Trophoblast cell (in vitro differentiated cells and primary cell): ENCODE results near the gene ENDOU. TPM values are rescaled to one million over a fixed set of nuclear protein-coding genes. Genes with fewer than 3 reads are reported as not detected.

ENCODE experiments used
- DNase-seq, 2 donors: peaks; one replicate each; pipeline ENCODE4 v3.0.0-alpha.2; 2016
- H2AFZ ChIP-seq: 2 replicates; pipeline ENCODE4 v1.6.1; 2013; ENCODE audit warnings: low read length, moderate library complexity, mild to moderate bottlenecking; ENCODE audit not compliant: insufficient read depth, poor library complexity
- H2AK5ac ChIP-seq: 2 replicates; pipeline ENCODE4 v1.6.1; 2013; ENCODE audit warnings: mild to moderate bottlenecking, low read length
- H2BK120ac ChIP-seq: 2 replicates; pipeline ENCODE4 v1.6.1; 2013; ENCODE audit warnings: low read length, mild to moderate bottlenecking, moderate library complexity; ENCODE audit not compliant: insufficient read depth, poor library complexity
- H2BK12ac ChIP-seq: 2 replicates; pipeline ENCODE4 v1.6.1; 2013; ENCODE audit warnings: mild to moderate bottlenecking, low read length, moderate library complexity
- H2BK5ac ChIP-seq: 2 replicates; pipeline ENCODE4 v1.6.1; 2013; ENCODE audit warnings: low read length, low read depth, moderate library complexity, mild to moderate bottlenecking; ENCODE audit not compliant: poor library complexity
- H3K14ac ChIP-seq: 2 replicates; pipeline ENCODE4 v1.6.1; 2013; ENCODE audit warnings: mild to moderate bottlenecking, low read length
- H3K18ac ChIP-seq: 2 replicates; pipeline ENCODE4 v1.6.1; 2013; ENCODE audit warnings: mild to moderate bottlenecking, low read length
- H3K23ac ChIP-seq: 2 replicates; pipeline ENCODE4 v1.6.1; 2013; ENCODE audit warnings: low read length
- H3K27ac ChIP-seq: 2 replicates; pipeline ENCODE4 v1.5.1; 2013; ENCODE audit warnings: low read depth, mild to moderate bottlenecking, inconsistent platforms, low read length, moderate library complexity
- H3K27me3 ChIP-seq: 2 replicates; pipeline ENCODE4 v1.6.1; 2013; ENCODE audit warnings: inconsistent platforms, mild to moderate bottlenecking, low read length, moderate library complexity; ENCODE audit not compliant: insufficient read depth
- H3K36me3 ChIP-seq, 2 experiments: 1 replicate in 1 of 2; 2 replicates in 1 of 2; pipeline ENCODE4 v1.6.1; 2013; ENCODE audit warnings: low read length in 2 of 2, mild to moderate bottlenecking in 2 of 2, moderate library complexity in 1 of 2; ENCODE audit not compliant: insufficient read depth in 2 of 2, control insufficient read depth in 1 of 2
- H3K4ac ChIP-seq: 2 replicates; pipeline ENCODE4 v1.6.1; 2013; ENCODE audit warnings: low read depth, mild to moderate bottlenecking, low read length, moderate library complexity
- H3K4me1 ChIP-seq, 2 experiments: 1 replicate in 1 of 2; 2 replicates in 1 of 2; pipeline ENCODE4 v1.6.1; 2013; ENCODE audit warnings: low read length in 2 of 2, mild to moderate bottlenecking in 2 of 2, moderate library complexity in 1 of 2; ENCODE audit not compliant: insufficient read depth in 2 of 2, control insufficient read depth in 1 of 2
- H3K4me2 ChIP-seq: 2 replicates; pipeline ENCODE4 v1.6.1; 2013; ENCODE audit warnings: inconsistent platforms, mild to moderate bottlenecking, low read length, moderate library complexity
- H3K4me3 ChIP-seq: 2 replicates; pipeline ENCODE4 v1.5.1; 2013; ENCODE audit warnings: mild to moderate bottlenecking, low read depth, low read length, inconsistent platforms
- H3K79me1 ChIP-seq: one replicate; pipeline ENCODE4 v1.6.1; 2013; ENCODE audit warnings: low read length
- H3K79me2 ChIP-seq: 2 replicates; pipeline ENCODE4 v1.6.1; 2013; ENCODE audit warnings: low read length, mild to moderate bottlenecking; ENCODE audit not compliant: control insufficient read depth, insufficient read depth, poor library complexity
- H3K9ac ChIP-seq: 2 replicates; pipeline ENCODE4 v1.6.1; 2013; ENCODE audit warnings: mild to moderate bottlenecking, low read length
- H3K9me3 ChIP-seq: 2 replicates; pipeline ENCODE4 v1.6.1; 2013; ENCODE audit warnings: low read depth, mild to moderate bottlenecking, control low read depth, inconsistent platforms, low read length; ENCODE audit not compliant: insufficient read depth
- H4K12ac ChIP-seq: 2 replicates; pipeline ENCODE4 v1.6.1; 2013; ENCODE audit warnings: low read depth, mild to moderate bottlenecking, low read length, moderate library complexity
- H4K8ac ChIP-seq: 2 replicates; pipeline ENCODE4 v1.6.1; 2013; ENCODE audit warnings: low read depth, mild to moderate bottlenecking, low read length, moderate library complexity
- H4K91ac ChIP-seq: one replicate; pipeline ENCODE4 v1.6.1; 2013; ENCODE audit warnings: low read depth, mild to moderate bottlenecking, low read length, moderate library complexity
- WGBS: extraction: QIAGEN DNeasy Blood & Tissue Kit; methylation state at CpG from one replicate; pipeline ENCODE4 v1.1.7; 2013; ENCODE audit warnings: missing lambda C conversion rate; ENCODE audit not compliant: insufficient read length, insufficient coverage; ENCODE audit errors: extremely low coverage; 5-methylcytosine and 5-hydroxymethylcytosine counted together
- polyA plus RNA-seq: library from polyadenylated mRNA; stranded (reverse); fragments of 200-250 nt; gene quantifications from 2 replicates; pipeline ENCODE4 v1.2.3, GENCODE V29; 2013

Gene ENDOU
- polyA plus RNA-seq, result 26.2 and 28.2 TPM in 2 replicates

GRCh38 chr12:47725091-47725772, at the start of gene ENDOU:
ENDOU (minus strand) TSS chr12:47725490; CDS start chr12:47725413, 77 bp downstream.
- Histone ChIP-seq H2AK5ac (no peak within 1 kb of the TSS), H3K23ac (no peak within 1 kb of the TSS), H4K8ac (no peak within 1 kb of the TSS), H3K36me3 (no peaks in the 10 kb centered on the region), H3K18ac (no peak within 1 kb of the TSS), H4K12ac (no peak within 1 kb of the TSS), H2BK120ac (no peak within 1 kb of the TSS), H3K9ac (no peak within 1 kb of the TSS), H4K91ac (peak within 1 kb of the TSS; percentile 40), H3K27ac (no peak within 1 kb of the TSS), H3K4me3 (no peak within 1 kb of the TSS), H3K14ac (no peak within 1 kb of the TSS), H2BK12ac (no peak within 1 kb of the TSS), H3K79me1 (peaks cover 2% of the 10 kb centered on the region), H3K4me1 (peaks cover 6 to 18% of the 10 kb centered on the region in 2 experiments), H3K4ac (no peak within 1 kb of the TSS), H2BK5ac (no peak within 1 kb of the TSS), H2AFZ (no peak within 1 kb of the TSS), H3K79me2 (no peaks in the 10 kb centered on the region), H3K4me2 (no peak within 1 kb of the TSS), H3K9me3 (no peaks in the 10 kb centered on the region), H3K27me3 (no peaks in the 10 kb centered on the region)
- WGBS, result no CpG with 5 or more reads among the region's 8 CpGs
- DNase-seq, result peak in 1 of 2 donors; percentile 59

GRCh38 chr12:47774663-47775062, 49.4 kb upstream of the ENDOU start:
- Histone ChIP-seq H3K27ac (no peak overlapping the region), H2AFZ (no peak overlapping the region), H4K91ac (no peak overlapping the region), H3K36me3 (no peaks in the 10 kb centered on the region), H3K79me1 (peaks cover 14% of the 10 kb centered on the region), H4K8ac (no peak overlapping the region), H3K9ac (no peak overlapping the region), H2BK12ac (no peak overlapping the region), H2BK5ac (no peak overlapping the region), H3K4me3 (no peak overlapping the region), H3K4me2 (no peak overlapping the region), H2AK5ac (no peak overlapping the region), H3K9me3 (no peaks in the 10 kb centered on the region), H3K23ac (no peak overlapping the region), H3K79me2 (no peaks in the 10 kb centered on the region), H4K12ac (no peak overlapping the region), H3K4ac (no peak overlapping the region), H2BK120ac (no peak overlapping the region), H3K14ac (no peak overlapping the region), H3K18ac (no peak overlapping the region), H3K27me3 (peaks cover 8% of the 10 kb centered on the region), H3K4me1 (peaks cover 8 to 26% of the 10 kb centered on the region in 2 experiments)
- no CpG with 5 or more reads among the region's 7 CpGs for WGBS
- DNase-seq, result no peak

- H3K9ac ChIP-seq, result peak overlapping the region; percentile 57
- peak overlapping the region; percentile 51 for H4K91ac ChIP-seq
- H2AFZ ChIP-seq, result no peak overlapping the region
- peaks cover 10 to 28% of the 10 kb centered on the region in 2 experiments for H3K4me1 ChIP-seq
- peak overlapping the region; percentile 89 for H3K4me3 ChIP-seq
- peak overlapping the region; percentile 56 for H3K18ac ChIP-seq
- DNase-seq, result peak in 1 of 2 donors; percentile 26
- H3K79me1 ChIP-seq, result peaks cover 16% of the 10 kb centered on the region
- peak overlapping the region; percentile 46 for H3K14ac ChIP-seq
- H3K27ac ChIP-seq, result no peak overlapping the region
- H3K4ac ChIP-seq, result no peak overlapping the region
- peak overlapping the region; percentile 96 for H3K4me2 ChIP-seq
- no peak overlapping the region for H2AK5ac ChIP-seq
- H4K12ac ChIP-seq, result no peak overlapping the region
- H2BK5ac ChIP-seq, result no peak overlapping the region
- no peaks in the 10 kb centered on the region for H3K79me2 ChIP-seq
- peak overlapping the region; percentile 41 for H3K23ac ChIP-seq
- peaks cover 8% of the 10 kb centered on the region for H3K27me3 ChIP-seq
- peak overlapping the region; percentile 52 for H4K8ac ChIP-seq
- H2BK120ac ChIP-seq, result no peak overlapping the region
- H3K9me3 ChIP-seq, result no peaks in the 10 kb centered on the region
- no peaks in the 10 kb centered on the region for H3K36me3 ChIP-seq
- no peak overlapping the region for H2BK12ac ChIP-seq
- no CpG with 5 or more reads among the region's 14 CpGs for WGBS
These were observed 48.7 kb upstream of the ENDOU start for GRCh38 chr12:47773858-47774580.

GRCh38 chr12:47773062-47773857, 48.0 kb upstream of the ENDOU start, which contains the start of gene SLC48A1:
SLC48A1 (plus strand) TSS chr12:47773238; CDS start chr12:47773305, 67 bp downstream.
- no peak within 1 kb of the TSS for H3K27ac ChIP-seq
- H4K8ac ChIP-seq, result peak within 1 kb of the TSS; percentile 70
- H3K27me3 ChIP-seq, result peaks cover 8% of the 10 kb centered on the region
- no CpG with 5 or more reads among the region's 106 CpGs for WGBS
- H4K91ac ChIP-seq, result peak within 1 kb of the TSS; percentile 51
- peak within 1 kb of the TSS; percentile 56 for H2BK120ac ChIP-seq
- H3K4me1 ChIP-seq, result peaks cover 16 to 35% of the 10 kb centered on the region in 2 experiments
- peak; percentile 64 to 82 for DNase-seq
- peak within 1 kb of the TSS; percentile 56 for H3K18ac ChIP-seq
- peak within 1 kb of the TSS; percentile 89 for H3K4me3 ChIP-seq
- H2BK5ac ChIP-seq, result no peak within 1 kb of the TSS
- H3K79me2 ChIP-seq, result no peaks in the 10 kb centered on the region
- H3K23ac ChIP-seq, result peak within 1 kb of the TSS; percentile 41
- no peak within 1 kb of the TSS for H2BK12ac ChIP-seq
- H3K36me3 ChIP-seq, result no peaks in the 10 kb centered on the region
- H2AFZ ChIP-seq, result peak within 1 kb of the TSS; percentile 91
- no peak within 1 kb of the TSS for H2AK5ac ChIP-seq
- H3K79me1 ChIP-seq, result peaks cover 17% of the 10 kb centered on the region
- peak within 1 kb of the TSS; percentile 46 for H3K14ac ChIP-seq
- H3K4ac ChIP-seq, result no peak within 1 kb of the TSS
- peak within 1 kb of the TSS; percentile 76 for H4K12ac ChIP-seq
- peak within 1 kb of the TSS; percentile 96 for H3K4me2 ChIP-seq
- H3K9ac ChIP-seq, result peak within 1 kb of the TSS; percentile 70
- H3K9me3 ChIP-seq, result no peaks in the 10 kb centered on the region
